Stimulated activated CD8-positive, alpha-beta memory T cell treated with anti-CD3 and anti-CD28 coated beads, Interleukin-2, amount 100 ng/mL, for 1 hour (primary cell): ENCODE measurements around the gene ABCF1.

Experiments
- DNase-seq, 2 donors: peaks; one replicate each; pipeline ENCODE4 v3.0.0-alpha.2; 2020; ENCODE audit warnings: low read depth in 2 of 2

ABCF1 gene

GRCh38 chr6:30557683-30557981, 13.6 kb upstream of the ABCF1 start:
- DNase-seq: peak in 1 of 2 donors; percentile 33

- DNase-seq: no peak
Observed at GRCh38 chr6:30560930-30561329, 10.3 kb upstream of the ABCF1 start.

- no peak for DNase-seq
Observed at GRCh38 chr6:30562470-30563425, 8.5 kb upstream of the ABCF1 start.

GRCh38 chr6:30564114-30564513, 7.1 kb upstream of the ABCF1 start:
- DNase-seq: no peak

GRCh38 chr6:30565772-30566171, 5.5 kb upstream of the ABCF1 start:
- no peak for DNase-seq

- DNase-seq: no peak
Observed at GRCh38 chr6:30568245-30568644, 3.0 kb upstream of the ABCF1 start.

- DNase-seq: no peak
Observed at GRCh38 chr6:30570263-30570662, 979 bp upstream of the ABCF1 start.

- DNase-seq: no peak
Observed at GRCh38 chr6:30570740-30571074, 535 bp upstream of the ABCF1 start.

GRCh38 chr6:30571762-30572082, 480 bp downstream of the ABCF1 start:
- DNase-seq: no peak

GRCh38 chr6:30572148-30572547, 906 bp downstream of the ABCF1 start:
- DNase-seq: no peak

GRCh38 chr6:30573113-30573512, 1.9 kb downstream of the ABCF1 start:
- DNase-seq: no peak

GRCh38 chr6:30578051-30578450, 6.8 kb downstream of the ABCF1 start:
- DNase-seq: no peak

GRCh38 chr6:30583921-30584320, 12.7 kb downstream of the ABCF1 start:
- DNase-seq: no peak

- DNase-seq: no peak
Observed at GRCh38 chr6:30589754-30590358, 18.6 kb downstream of the ABCF1 start.

GRCh38 chr6:30590509-30590908, 19.3 kb downstream of the ABCF1 start:
- no peak for DNase-seq

GRCh38 chr6:30591008-30591407, 19.8 kb downstream of the ABCF1 start:
- no peak for DNase-seq

- DNase-seq: no peak
Observed at GRCh38 chr6:30592287-30592686, 21.0 kb downstream of the ABCF1 start.

GRCh38 chr6:30597315-30598144, 26.3 kb downstream of the ABCF1 start:
- peak; percentile 55 to 58 for DNase-seq

GRCh38 chr6:30598912-30599624, 27.8 kb downstream of the ABCF1 start:
- DNase-seq: no peak

- DNase-seq: no peak
Observed at GRCh38 chr6:30599625-30600324, 28.5 kb downstream of the ABCF1 start.

GRCh38 chr6:30600451-30600961, 29.3 kb downstream of the ABCF1 start:
- no peak for DNase-seq
